Left lung (tissue), 10 donors: Measurements from ENCODE around the gene GSG1. TPM values are rescaled to one million over a fixed set of nuclear protein-coding genes. Genes with fewer than 3 reads are reported as not detected.

ENCODE experiments used
- ATAC-seq: fragments of 200-7000 bp; cut with Tn5 transposase; one replicate; pipeline ENCODE4 v1.9.1; 2020; ENCODE audit warnings: moderate library complexity
- DNase-seq, 4 donors: peaks; one replicate each; pipeline ENCODE4 v3.0.0-alpha.2; 2013 to 2020
- H3K27ac ChIP-seq, 2 donors: fragments of 200-600 bp; sonication (generic) in 1 of 2; one replicate each; pipeline versions ENCODE4 v1.5.0 to v1.8.0; 2020 to 2021
- H3K27me3 ChIP-seq, 2 donors: fragments of 200-600 bp; sonication (generic) in 1 of 2; one replicate each; pipeline versions ENCODE4 v1.5.0 to v1.8.0; 2020 to 2021
- H3K36me3 ChIP-seq, 2 donors: fragments of 200-600 bp; sonication (generic) in 1 of 2; one replicate each; pipeline versions ENCODE4 v1.5.0 to v1.8.0; 2020 to 2021
- H3K4me1 ChIP-seq, 2 donors: fragments of 200-600 bp; one replicate each; pipeline ENCODE4 v1.8.0; 2021
- H3K4me3 ChIP-seq, 2 donors: fragments of 200-600 bp; sonication (generic) in 1 of 2; one replicate each; pipeline versions ENCODE4 v1.5.0 to v1.8.0; 2020 to 2021; ENCODE audit warnings: mild to moderate bottlenecking in 1 of 2
- H3K9me3 ChIP-seq, 2 donors: fragments of 200-600 bp; sonication (generic) in 1 of 2; one replicate each; pipeline versions ENCODE4 v1.5.0 to v1.8.0; 2020 to 2021
- CTCF ChIP-seq, 2 donors: fragments of 200-600 bp; sonication (generic) in 1 of 2; IDR thresholded peaks; one replicate each; pipeline versions ENCODE4 v1.5.0 to v1.8.0; 2021; ENCODE audit warnings: antibody characterized with exemption in 2 of 2
- intact Hi-C, 2 donors: fragments of 100-400 bp; cut with DNase I; formaldehyde crosslinking; loops; one replicate each; pipeline versions ENCODE4 v1.11.2 to v1.14.2; 2022
- polyA plus RNA-seq, 6 donors: library from polyadenylated mRNA; unstranded; fragments of 120-200 nt; gene quantifications; one replicate each; pipeline ENCODE4 v1.2.1, GENCODE V29; 2013; ENCODE audit not compliant: insufficient read length in 6 of 6
- total RNA-seq, 2 donors: library from RNA; stranded (reverse); fragmentation: NEBNext Ultra II Directional; extraction: Animal tissue kit (Norgen Biotek cat#: 25700); gene quantifications; one replicate each; pipeline ENCODE4 v1.2.1, GENCODE V29; 2021
- donor health status: DM: no; HTN: yes; CAD: no.
- donor health status: DM: no; HTN: no; CAD: no.

The GSG1 gene
- total and polyA plus RNA-seq, 8 donors, result 0.26 to 0.75 (median 0.61) TPM; not detected in 1

GRCh38 chr12:13099066-13099843 is 4.2 kb downstream of the GSG1 start:
- no peaks in the 10 kb centered on the region for H3K27me3 ChIP-seq
- peak overlapping the region; percentile 81 to 100 for H3K27ac ChIP-seq
- ATAC-seq (no peak), DNase-seq (no peak)
- no peaks in the 10 kb centered on the region for H3K9me3 ChIP-seq
- TF ChIP-seq CTCF (IDR thresholded peaks at IDR 0.05), result no peak
- peaks cover 44 to 78% of the 10 kb centered on the region in 2 donors for H3K4me1 ChIP-seq
- no peak overlapping the region for H3K4me3 ChIP-seq
- H3K36me3 ChIP-seq, result no peaks in the 10 kb centered on the region
- intact Hi-C loops, result loop anchor here in 1 of 2 donors (5.0 kb wide), 1 partner anchor 103 kb away; no protein-coding TSS in a partner anchor

- peaks cover 39 to 78% of the 10 kb centered on the region in 2 donors for H3K4me1 ChIP-seq
- DNase-seq, result no peak
- intact Hi-C loops, result loop anchor here in 1 of 2 donors (5.0 kb wide), 1 partner anchor 105 kb away; no protein-coding TSS in a partner anchor
- TF ChIP-seq CTCF (IDR thresholded peaks at IDR 0.05), result no peak
- peak overlapping the region in 1 of 2 donors; percentile 28 for H3K4me3 ChIP-seq
- H3K9me3 ChIP-seq, result no peaks in the 10 kb centered on the region
- no peak for ATAC-seq
- H3K27ac ChIP-seq, result peak overlapping the region; percentile 81 to 100
- no peaks in the 10 kb centered on the region for H3K36me3 ChIP-seq
- H3K27me3 ChIP-seq, result no peaks in the 10 kb centered on the region
These were observed 5.9 kb downstream of the GSG1 start for GRCh38 chr12:13097491-13098011.

GRCh38 chr12:13095266-13095995 is 8.0 kb downstream of the GSG1 start:
- no peaks in the 10 kb centered on the region for H3K9me3 ChIP-seq
- DNase-seq (no peak), ATAC-seq (no peak)
- intact Hi-C loops, result loop anchor here in 1 of 2 donors (5.0 kb wide), 1 partner anchor 107 kb away; no protein-coding TSS in a partner anchor
- H3K4me1 ChIP-seq, result peaks cover 25 to 57% of the 10 kb centered on the region in 2 donors
- H3K36me3 ChIP-seq, result no peaks in the 10 kb centered on the region
- no peak overlapping the region for H3K27ac ChIP-seq
- no peaks in the 10 kb centered on the region for H3K27me3 ChIP-seq
- no peak for TF ChIP-seq CTCF (IDR thresholded peaks at IDR 0.05)
- H3K4me3 ChIP-seq, result no peak overlapping the region

- DNase-seq (no peak), ATAC-seq (no peak)
- intact Hi-C loops, result no loop called here
- Histone ChIP-seq H3K27ac (no peak overlapping the region), H3K27me3 (no peaks in the 10 kb centered on the region), H3K36me3 (no peaks in the 10 kb centered on the region), H3K9me3 (no peaks in the 10 kb centered on the region), H3K4me3 (no peak overlapping the region), H3K4me1 (peaks cover 16 to 47% of the 10 kb centered on the region in 2 donors)
- TF ChIP-seq CTCF (IDR thresholded peaks at IDR 0.05), result no peak
These were observed 9.1 kb downstream of the GSG1 start for GRCh38 chr12:13094367-13094766.

- Histone ChIP-seq H3K4me3 (no peak overlapping the region), H3K4me1 (peaks cover 11 to 41% of the 10 kb centered on the region in 2 donors), H3K27ac (no peak overlapping the region), H3K36me3 (no peaks in the 10 kb centered on the region), H3K27me3 (no peaks in the 10 kb centered on the region), H3K9me3 (no peaks in the 10 kb centered on the region)
- ATAC-seq (no peak), DNase-seq (peak in 2 of 4 donors; percentile 58 to 71)
- TF ChIP-seq CTCF (IDR thresholded peaks at IDR 0.05), result no peak
- intact Hi-C loops, result no loop called here
These were observed 9.6 kb downstream of the GSG1 start for GRCh38 chr12:13093848-13094220.
